Measurements from ENCODE around the gene CEBPG. TPM values are rescaled to one million over a fixed set of nuclear protein-coding genes. Genes with fewer than 3 reads are reported as not detected.

The CEBPG gene
- total RNA-seq, 1 experiment from 2014 or later, result 51.1 TPM

- H3K4me2 ChIP-seq (ENCODE audit: low read length), result no peak overlapping the region
- no peak overlapping the region for H3K27ac ChIP-seq (ENCODE audit: low read depth, low read length)
- CTCF ChIA-PET, result no interaction called here
- intact Hi-C loops (cut with micrococcal nuclease), result no loop called here
- H3K9me3 ChIP-seq (ENCODE audit: control insufficient read depth in 1 of 2, insufficient read depth in 1 of 2, low read depth in 1 of 2, low read length in 2 of 2), result no peaks in the 10 kb centered on the region
- DNase-seq (ENCODE audit: low read depth, low spot score), result no peak
- RAD21 ChIA-PET (ENCODE audit: low non-redundant PET in 1 of 2, low total read pairs in 2 of 2, uncharacterized antibody in 2 of 2, unreplicated experiment in 2 of 2), result no interaction called here
- no TSS peak for BruUV-seq (replicated peaks)
- no peaks in the 10 kb centered on the region for H3K9me2 ChIP-seq (ENCODE audit: insufficient read depth)
- no peak overlapping the region for H3K9ac ChIP-seq (ENCODE audit: low read length)
- H3K27me3 ChIP-seq (ENCODE audit: insufficient read depth, low read length), result no peaks in the 10 kb centered on the region
- H3K79me2 ChIP-seq (ENCODE audit: insufficient read depth, low read length), result no peaks in the 10 kb centered on the region
- ATAC-seq, result no peak
- POLR2A ChIA-PET, result interaction anchor here (0.7 kb wide), 1 partner anchor 11 kb away, joined by 5 read pairs; the partner anchor contains the start of gene CEBPG
- no peaks in the 10 kb centered on the region for H3K36me3 ChIP-seq (ENCODE audit: control insufficient read depth in 1 of 2, insufficient read depth in 2 of 2, low read length in 2 of 2)
- no peaks in the 10 kb centered on the region for H4K20me1 ChIP-seq (ENCODE audit: insufficient read depth)
- TF ChIP-seq REST (IDR thresholded peaks at IDR 0.05; ENCODE audit: low read depth), result no peak
- no peak for TF ChIP-seq EZH2 (IDR thresholded peaks at IDR 0.05)
- no peak for TF ChIP-seq ZNF274 (IDR thresholded peaks at IDR 0.05; ENCODE audit: low read depth, low read length)
- no peak for TF ChIP-seq CBX3 (IDR thresholded peaks at IDR 0.05; ENCODE audit: low read depth)
- no peak for TF ChIP-seq EZH2phosphoT487 (IDR thresholded peaks at IDR 0.05; ENCODE audit: borderline replicate concordance)
- TF ChIP-seq SIN3A (IDR thresholded peaks at IDR 0.05; ENCODE audit: low read depth), result no peak
- TF ChIP-seq POLR2AphosphoS5 (IDR thresholded peaks at IDR 0.05; ENCODE audit: low read depth, low read length), result no peak
- TF ChIP-seq ATF3 (IDR thresholded peaks at IDR 0.05), result no peak
- TF ChIP-seq RAD21 (IDR thresholded peaks at IDR 0.05; ENCODE audit: low read depth), result no peak
- TF ChIP-seq TCF7L2 (IDR thresholded peaks at IDR 0.05; ENCODE audit: borderline replicate concordance, extremely low read depth, insufficient read depth, insufficient read length), result no peak
- no peak for TF ChIP-seq MAX (IDR thresholded peaks at IDR 0.05)
- TF ChIP-seq ZBTB33 (IDR thresholded peaks at IDR 0.05; ENCODE audit: extremely low read depth, insufficient replicate concordance, low read length), result no peak
- TF ChIP-seq JUND (IDR thresholded peaks at IDR 0.05), result no peak
- no peak for TF ChIP-seq SRF (IDR thresholded peaks at IDR 0.05; ENCODE audit: low read depth)
- TF ChIP-seq SP1 (IDR thresholded peaks at IDR 0.05; ENCODE audit: low read depth), result no peak
- no peak for TF ChIP-seq YY1 (IDR thresholded peaks at IDR 0.05; ENCODE audit: extremely low read depth, insufficient replicate concordance, low read depth, low read length)
- TF ChIP-seq ELF1 (IDR thresholded peaks at IDR 0.05; ENCODE audit: borderline replicate concordance, low read depth), result no peak
- no peak for TF ChIP-seq ZFX (IDR thresholded peaks at IDR 0.05)
- no peak for TF ChIP-seq CTCF (IDR thresholded peaks at IDR 0.05 in 2 of 3, conservative IDR thresholded peaks at IDR 0.05 in 1 of 3; ENCODE audit: borderline replicate concordance in 1 of 3, insufficient read depth in 1 of 3, low read depth in 2 of 3, low read length in 2 of 3)
- no peak overlapping the region for H2AFZ ChIP-seq (ENCODE audit: low read depth, low read length, poor library complexity, severe bottlenecking)
- H3K4me3 ChIP-seq (replicated peaks in 1 of 2; ENCODE audit: low read depth in 1 of 2, low read length in 2 of 2), result no peak overlapping the region
- no peaks in the 10 kb centered on the region; a peak in 1 of 4 replicates for H3K4me1 ChIP-seq (ENCODE audit: control insufficient read depth in 1 of 2, insufficient read depth in 2 of 2, low read length in 2 of 2)
Measured at GRCh38 chr19:33362508-33363228, 10.8 kb upstream of the CEBPG start.
